NCI-H2081 treated with DMSO at 0.1 percent for 48 hours (cell line): ENCODE results near the gene ASPA.
"Not testable (repeated sequence)": the region's sequence is repeated elsewhere in the genome, so short reads cannot be mapped to it uniquely, and the experiment has no call there.

Experiments
- DNase-seq: peaks from one replicate; lab custom pipeline; 2025; lab: John Stamatoyannopoulos, UW

The ASPA gene

GRCh38 chr17:3507869-3508268 is 32.1 kb downstream of the ASPA start:
- no peak for DNase-seq

- no peak for DNase-seq
Measured at GRCh38 chr17:3510090-3510489, 34.3 kb downstream of the ASPA start.

GRCh38 chr17:3511852-3512504 is 36.2 kb downstream of the ASPA start:
- DNase-seq, result no peak

GRCh38 chr17:3512505-3513171 is 36.8 kb downstream of the ASPA start:
- no peak for DNase-seq

GRCh38 chr17:3513305-3514035 is 37.7 kb downstream of the ASPA start:
- DNase-seq, result no peak

GRCh38 chr17:3514167-3514566 is 38.4 kb downstream of the ASPA start:
- not testable (repeated sequence) for DNase-seq

- DNase-seq, result no peak
Measured at GRCh38 chr17:3514873-3515272, 39.1 kb downstream of the ASPA start.

GRCh38 chr17:3519472-3519871 is 43.7 kb downstream of the ASPA start:
- DNase-seq, result not testable (repeated sequence)

GRCh38 chr17:3524024-3524423 is 48.2 kb downstream of the ASPA start:
- no peak for DNase-seq

GRCh38 chr17:3526491-3526890 is 50.7 kb downstream of the ASPA start:
- DNase-seq, result no peak

GRCh38 chr17:3526971-3527370 is 51.2 kb downstream of the ASPA start:
- no peak for DNase-seq

GRCh38 chr17:3527468-3527867 is 51.7 kb downstream of the ASPA start:
- DNase-seq, result no peak

GRCh38 chr17:3527896-3528295 is 52.1 kb downstream of the ASPA start:
- DNase-seq, result no peak

GRCh38 chr17:3528403-3528851 is 52.6 kb downstream of the ASPA start:
- no peak for DNase-seq

- no peak for DNase-seq
Measured at GRCh38 chr17:3528880-3529511, 53.2 kb downstream of the ASPA start.

GRCh38 chr17:3529817-3530741 is 54.3 kb downstream of the ASPA start:
- DNase-seq, result no peak

GRCh38 chr17:3531266-3532101 is 55.7 kb downstream of the ASPA start:
- DNase-seq, result no peak

- DNase-seq, result no peak
Measured at GRCh38 chr17:3532106-3532858, 56.5 kb downstream of the ASPA start.

- DNase-seq, result no peak
Measured at GRCh38 chr17:3532859-3533142, 57.0 kb downstream of the ASPA start.

- no peak for DNase-seq
Measured at GRCh38 chr17:3533752-3534151, 58.0 kb downstream of the ASPA start.
